ENCODE data around the gene GGPS1. TPM values are rescaled to one million over a fixed set of nuclear protein-coding genes. Genes with fewer than 3 reads are reported as not detected.

Gene GGPS1
- total and polyA plus RNA-seq, 2 of the 8 experiments (the other 6 are each of a cell fraction or from before 2014, with no cell fraction given), result 20.9 to 43.6 TPM

DNA sequence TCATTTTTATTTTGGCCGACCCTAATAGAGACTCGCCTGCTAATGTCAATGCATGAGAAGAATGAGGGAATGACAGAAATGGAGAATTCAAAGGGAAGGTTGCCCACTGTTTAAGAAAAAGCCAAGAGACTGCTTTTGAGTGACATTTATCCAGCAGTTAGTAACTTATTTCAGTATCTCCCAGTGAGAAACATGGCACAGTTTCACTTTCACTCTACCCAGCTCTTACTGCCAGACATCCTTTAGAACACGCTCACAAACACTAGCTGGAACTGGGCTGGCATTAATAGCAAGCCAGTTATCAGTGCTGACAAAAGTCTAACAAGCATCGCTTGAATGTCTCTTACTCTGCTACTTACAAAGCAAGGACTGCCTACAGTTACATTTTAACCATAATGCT lies 8.5 kb downstream of the GGPS1 start:
- Histone ChIP-seq H2AFZ (ENCODE audit: low read length) (no peak overlapping the region), H3K4me2 (ENCODE audit: insufficient read depth in 1 of 2, low read depth in 2 of 2, low read length in 2 of 2) (no peak overlapping the region), H3K4me3 (ENCODE audit: extremely low read depth in 1 of 4, insufficient read depth in 2 of 4, low read depth in 3 of 4, low read length in 4 of 4) (no peak overlapping the region), H2BK20ac (ENCODE audit: low read length) (no peak overlapping the region), H3K9me3 (ENCODE audit: insufficient read depth in 2 of 2, low read depth in 1 of 2, low read length in 1 of 2) (no peaks in the 10 kb centered on the region), H3K23ac (ENCODE audit: insufficient read length) (no peak overlapping the region), H3K9ac (replicated peaks in 1 of 4; ENCODE audit: extremely low read depth in 1 of 4, low read depth in 3 of 4, low read length in 3 of 4) (no peak overlapping the region), H3K79me1 (ENCODE audit: low read depth, low read length) (no peaks in the 10 kb centered on the region), H3K4me1 (replicated peaks in 1 of 4; ENCODE audit: control insufficient read depth in 3 of 4, insufficient read depth in 4 of 4, low read length in 3 of 4) (no peaks in the 10 kb centered on the region; a peak in 1 of 7 replicates), H3K4ac (replicated peaks; ENCODE audit: insufficient read length, low read depth, low read length) (no peak overlapping the region), H2AK5ac (ENCODE audit: low read depth, low read length) (no peak overlapping the region), H3K79me2 (ENCODE audit: control insufficient read depth in 1 of 2, insufficient read depth in 2 of 2, low read length in 2 of 2) (peaks cover 0 to 36% of the 10 kb centered on the region in 2 experiments; a peak in 2 of 4 replicates), H4K8ac (ENCODE audit: extremely low read depth, insufficient read depth, low read length) (no peak overlapping the region), H3K14ac (ENCODE audit: insufficient read length) (no peak overlapping the region), H3K18ac (ENCODE audit: extremely low read depth, low read length) (no peak overlapping the region), H4K20me1 (replicated peaks in 1 of 2; ENCODE audit: control insufficient read depth in 1 of 2, insufficient read depth in 2 of 2, low read length in 2 of 2) (no peaks in the 10 kb centered on the region), H4K91ac (replicated peaks; ENCODE audit: insufficient read length, low read length) (no peak overlapping the region), H3K27ac (ENCODE audit: low read depth, low read length) (no peak overlapping the region), H3K27me3 (replicated peaks in 1 of 4; ENCODE audit: control insufficient read depth in 3 of 4, extremely low read depth in 1 of 4, insufficient read depth in 3 of 4, low read length in 3 of 4) (no peaks in the 10 kb centered on the region), H4K5ac (ENCODE audit: insufficient read length, low read depth, low read length) (no peak overlapping the region), H3K56ac (replicated peaks; ENCODE audit: insufficient read length, low read depth, low read length) (no peak overlapping the region), H2BK15ac (ENCODE audit: low read length) (no peak overlapping the region), H2BK120ac (replicated peaks; ENCODE audit: low read depth, low read length) (no peak overlapping the region), H3K36me3 (ENCODE audit: control insufficient read depth in 2 of 4, insufficient read depth in 4 of 4, low read length in 3 of 4) (peaks cover 5 to 26% (median 10%) of the 10 kb centered on the region in 4 experiments), H2BK12ac (ENCODE audit: low read depth, low read length) (no peak overlapping the region), H2BK5ac (ENCODE audit: low read depth, low read length) (no peak overlapping the region), H3K23me2 (ENCODE audit: low read depth, low read length) (no peaks in the 10 kb centered on the region)
- WGBS, 2 experiments (ENCODE audit: extremely low coverage in 1 of 2, insufficient coverage in 1 of 2, insufficient read length in 1 of 2, insufficient replicate concordance in 2 of 2, low coverage in 1 of 2, low lambda C conversion rate in 2 of 2, missing lambda C conversion rate in 1 of 2), result 99% methylated on average over 4 of the region's 4 CpGs; no CpG with 5 or more reads in 1 of the 2 experiments
- DNase-seq (ENCODE audit: low read depth in 1 of 2, low spot score in 2 of 2) (no peak), FAIRE-seq (no peak)
- CTCF ChIA-PET (ENCODE audit: partially characterized antibody), result interaction anchor here (1.1 kb wide), 1 partner anchor 8 kb away, joined by 3 read pairs; no protein-coding TSS in a partner anchor
- POLR2A ChIA-PET (ENCODE audit: partially characterized antibody), result no interaction called here
- TF ChIP-seq RFX5 (IDR thresholded peaks at IDR 0.05; ENCODE audit: borderline replicate concordance, low read depth, low read length), result no peak
- TF ChIP-seq POLR2AphosphoS5 (IDR thresholded peaks at IDR 0.05; ENCODE audit: low read depth, low read length), result no peak
- no peak for TF ChIP-seq JUND (IDR thresholded peaks at IDR 0.05; ENCODE audit: low read length)
- no peak for TF ChIP-seq SAP30 (IDR thresholded peaks at IDR 0.05; ENCODE audit: insufficient read depth, insufficient replicate concordance, low read length)
- no peak for TF ChIP-seq RNF2 (IDR thresholded peaks at IDR 0.05; ENCODE audit: borderline replicate concordance, low read depth, low read length, missing control alignments, poor library complexity, severe bottlenecking)
- no peak for TF ChIP-seq SUZ12 (IDR thresholded peaks at IDR 0.05; ENCODE audit: low read length)
- no peak for TF ChIP-seq TBP (IDR thresholded peaks at IDR 0.05; ENCODE audit: low read depth, low read length)
- TF ChIP-seq, protein P1, sequence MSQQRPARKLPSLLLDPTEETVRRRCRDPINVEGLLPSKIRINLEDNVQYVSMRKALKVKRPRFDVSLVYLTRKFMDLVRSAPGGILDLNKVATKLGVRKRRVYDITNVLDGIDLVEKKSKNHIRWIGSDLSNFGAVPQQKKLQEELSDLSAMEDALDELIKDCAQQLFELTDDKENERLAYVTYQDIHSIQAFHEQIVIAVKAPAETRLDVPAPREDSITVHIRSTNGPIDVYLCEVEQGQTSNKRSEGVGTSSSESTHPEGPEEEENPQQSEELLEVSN (IDR thresholded peaks at IDR 0.05), result no peak
- no peak for TF ChIP-seq ASH2L (IDR thresholded peaks at IDR 0.05; ENCODE audit: low read length)
- TF ChIP-seq CTCF (IDR thresholded peaks at IDR 0.05; ENCODE audit: control extremely low read depth in 1 of 3, insufficient read depth in 1 of 3, low read depth in 1 of 3, low read length in 3 of 3), result no peak
- no peak for TF ChIP-seq SP2 (IDR thresholded peaks at IDR 0.05; ENCODE audit: low read length)

All from H1 (cell line).